Fibroblast of villous mesenchyme (primary cell): Measurements from ENCODE around the gene CHRNG. TPM values are rescaled to one million over a fixed set of nuclear protein-coding genes. Genes with fewer than 3 reads are reported as not detected.

Source experiments
- DNase-seq: peaks from one replicate; pipeline ENCODE4 v3.0.0-alpha.2; 2010; ENCODE audit warnings: low read depth
- H3K4me3 ChIP-seq: 2 replicates; pipeline ENCODE4 v1.5.1; 2011; ENCODE audit warnings: low read depth, mild to moderate bottlenecking, low read length
- CTCF ChIP-seq: IDR thresholded peaks from 2 replicates; pipeline ENCODE4 v1.5.1; 2012; ENCODE audit warnings: low read depth, mild to moderate bottlenecking, low read length; ENCODE audit not compliant: insufficient read depth
- total RNA-seq: library from RNA; depleted of rRNA; stranded (reverse); fragments of >200 nt; gene quantifications from 2 replicates; pipeline ENCODE4 v1.2.3, GENCODE V29; 2012

Gene CHRNG
- total RNA-seq, 1 donor: not detected

- DNase-seq: no peak
- TF ChIP-seq CTCF: no peak
- no peak overlapping the region for H3K4me3 ChIP-seq
Measured at GRCh38 chr2:232571026-232571474, 31.6 kb downstream of the CHRNG start.

GRCh38 chr2:232573042-232573441 is 33.5 kb downstream of the CHRNG start:
- DNase-seq: no peak
- TF ChIP-seq CTCF: no peak
- no peak overlapping the region for H3K4me3 ChIP-seq

GRCh38 chr2:232573771-232574435 is 34.4 kb downstream of the CHRNG start:
- no peak for DNase-seq
- TF ChIP-seq CTCF: no peak
- no peak overlapping the region for H3K4me3 ChIP-seq

GRCh38 chr2:232574674-232575403 is 35.3 kb downstream of the CHRNG start:
- peak; percentile 42 for DNase-seq
- no peak overlapping the region for H3K4me3 ChIP-seq
- no peak for TF ChIP-seq CTCF

- DNase-seq: no peak
- H3K4me3 ChIP-seq: no peak overlapping the region
- no peak for TF ChIP-seq CTCF
Measured at GRCh38 chr2:232575404-232575746, 35.9 kb downstream of the CHRNG start.

- TF ChIP-seq CTCF: no peak
- DNase-seq: peak; percentile 11
Measured at GRCh38 chr2:232576995-232577394, 37.5 kb downstream of the CHRNG start.

More at GRCh38 chr2:232576995-232577394, 37.5 kb downstream of the CHRNG start:
- no peak overlapping the region for H3K4me3 ChIP-seq
